ACC112 (cell line): ENCODE results near the gene SEPTIN2.
"Not testable (repeated sequence)": the region's sequence is repeated elsewhere in the genome, so short reads cannot be mapped to it uniquely, and the experiment has no call there.

ENCODE experiments used
- H2AFZ ChIP-seq: fragments of 200-600 bp; sonication (generic); one replicate; pipeline ENCODE4 v1.6.0; 2017; ENCODE audit warnings: antibody characterized with exemption, low read length; ENCODE audit not compliant: unreplicated experiment
- H3K27ac ChIP-seq: fragments of 200-600 bp; sonication (generic); 2 replicates; pipeline ENCODE4 v1.5.1; 2014; ENCODE audit warnings: low read depth, mild to moderate bottlenecking, antibody characterized with exemption, low read length, moderate library complexity
- H3K27me3 ChIP-seq: fragments of 200-600 bp; sonication (generic); 2 replicates; pipeline ENCODE4 v1.6.1; 2014; ENCODE audit warnings: mild to moderate bottlenecking, antibody characterized with exemption, low read length, moderate library complexity, mixed read lengths; ENCODE audit not compliant: insufficient read depth
- H3K36me3 ChIP-seq: fragments of 200-600 bp; sonication (generic); 2 replicates; pipeline ENCODE4 v1.6.1; 2016; ENCODE audit warnings: mild to moderate bottlenecking, antibody characterized with exemption, low read length, moderate library complexity, mixed read lengths; ENCODE audit not compliant: insufficient read depth
- H3K4me1 ChIP-seq: fragments of 200-600 bp; sonication (generic); one replicate; pipeline ENCODE4 v1.6.1; 2016; ENCODE audit warnings: low read length, mixed read lengths; ENCODE audit not compliant: insufficient read depth, unreplicated experiment, control insufficient read depth
- H3K4me3 ChIP-seq: fragments of 200-600 bp; sonication (generic); 2 replicates; pipeline ENCODE4 v1.5.1; 2014; ENCODE audit warnings: mild to moderate bottlenecking, low read depth, low read length
- H3K79me2 ChIP-seq: fragments of 200-600 bp; sonication (generic); one replicate; pipeline ENCODE4 v1.6.0; 2016; ENCODE audit warnings: low read length; ENCODE audit not compliant: control insufficient read depth, unreplicated experiment, insufficient read depth

The SEPTIN2 gene

DNA sequence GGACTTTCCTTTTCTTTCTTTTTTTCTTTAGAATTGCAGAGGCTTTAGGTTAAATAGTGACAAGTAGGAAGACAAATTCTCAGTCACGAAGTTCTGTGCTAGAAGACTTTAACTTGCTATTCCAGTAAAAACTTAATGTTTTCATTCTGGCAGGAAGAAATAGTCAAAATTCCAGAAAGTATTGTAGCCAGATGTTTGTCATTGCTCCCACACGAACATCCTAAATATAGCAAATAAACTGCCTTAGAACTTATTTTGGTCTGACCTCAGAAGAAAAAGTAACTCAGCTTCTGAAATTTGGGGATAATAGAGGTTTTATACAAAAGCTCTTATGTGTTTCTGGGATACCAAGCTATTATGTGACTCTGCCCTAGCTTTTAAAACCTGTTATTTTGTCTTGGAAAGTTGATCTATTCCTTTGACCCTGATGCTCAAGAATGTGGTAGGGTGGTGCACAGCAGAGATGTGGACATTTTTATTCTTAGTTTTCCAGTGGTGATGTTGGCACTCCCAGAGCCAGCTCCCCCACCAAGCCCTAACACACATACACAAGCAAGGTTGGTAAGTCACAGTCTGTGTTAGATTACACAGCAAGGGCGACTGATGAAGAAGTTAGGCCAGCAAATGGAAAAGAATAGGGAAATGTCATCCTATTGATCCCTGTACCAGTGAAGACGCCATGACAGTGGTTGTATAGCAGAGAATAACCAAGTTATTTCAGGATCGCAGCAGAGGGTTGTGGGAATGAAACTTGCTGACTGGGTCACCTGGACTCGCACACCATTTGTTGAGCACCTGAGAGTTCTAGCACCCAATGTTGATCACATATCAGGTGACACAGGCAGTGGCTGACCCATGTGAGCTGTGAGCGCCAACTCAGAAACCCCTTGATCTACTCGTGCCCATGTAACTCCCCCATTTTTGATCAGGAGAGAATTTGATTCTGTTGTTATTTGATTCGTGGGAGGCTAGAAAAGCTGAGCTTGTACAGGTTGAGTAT is 64.1 kb downstream of the SEPTIN2 start:
- H2AFZ ChIP-seq, result no peak overlapping the region
- peak overlapping the region; percentile 4; the same call in 1 of the 2 replicates for H3K27ac ChIP-seq
- peaks cover 34% of the 10 kb centered on the region for H3K79me2 ChIP-seq
- H3K4me1 ChIP-seq, result peaks cover 20% of the 10 kb centered on the region
- H3K36me3 ChIP-seq, result peaks cover 3% of the 10 kb centered on the region; the same call in 1 of the 2 replicates
- H3K4me3 ChIP-seq, result no peak overlapping the region
- H3K27me3 ChIP-seq, result no peaks in the 10 kb centered on the region

DNA sequence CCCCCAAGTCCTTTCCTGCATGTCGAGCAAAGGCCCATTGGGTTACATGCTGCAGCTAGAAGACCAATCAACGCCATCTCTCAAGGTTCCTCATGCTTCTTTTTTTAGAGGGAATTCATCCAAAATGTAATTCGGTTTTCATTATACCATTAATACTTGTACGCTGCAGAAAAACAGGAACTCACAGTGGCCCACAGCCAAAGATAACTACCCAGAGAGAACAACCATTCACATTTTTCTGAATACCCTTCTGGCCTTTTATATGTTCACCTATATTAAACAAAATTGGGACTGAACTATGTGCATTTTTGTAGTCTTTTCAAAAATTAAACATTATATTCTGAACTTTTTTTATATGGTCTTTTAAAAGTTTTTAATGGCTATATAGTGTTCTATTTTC is 66.1 kb downstream of the SEPTIN2 start:
- no peaks in the 10 kb centered on the region for H3K36me3 ChIP-seq
- no peaks in the 10 kb centered on the region for H3K27me3 ChIP-seq
- peaks cover 20% of the 10 kb centered on the region for H3K4me1 ChIP-seq
- no peak overlapping the region for H2AFZ ChIP-seq
- peaks cover 28% of the 10 kb centered on the region for H3K79me2 ChIP-seq
- H3K4me3 ChIP-seq, result no peak overlapping the region
- no peak overlapping the region for H3K27ac ChIP-seq

DNA sequence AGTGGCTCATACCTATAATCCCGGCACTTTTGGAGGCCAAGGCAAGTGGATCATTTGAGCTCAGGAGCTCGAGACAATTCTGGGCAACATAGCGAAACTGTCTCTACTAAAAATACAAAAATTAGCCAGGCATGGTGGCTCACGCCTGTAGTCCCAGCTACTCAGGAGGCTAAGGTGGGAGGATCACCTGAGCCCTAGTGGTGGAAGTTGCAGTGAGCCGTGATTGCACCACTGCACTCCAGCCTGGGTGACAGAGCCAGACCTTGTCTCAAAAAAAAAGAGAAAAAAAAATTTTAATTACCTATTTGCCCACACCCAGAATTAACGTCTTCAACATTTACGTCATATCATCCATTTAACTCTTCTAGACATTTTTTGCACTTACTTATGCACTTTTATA is 69.7 kb downstream of the SEPTIN2 start:
- H3K27ac ChIP-seq, H3K27me3 ChIP-seq, H3K36me3 ChIP-seq, H3K4me1 ChIP-seq, H3K4me3 ChIP-seq, H2AFZ ChIP-seq: not testable (repeated sequence)
- H3K79me2 ChIP-seq, result peaks cover 21% of the 10 kb centered on the region

DNA sequence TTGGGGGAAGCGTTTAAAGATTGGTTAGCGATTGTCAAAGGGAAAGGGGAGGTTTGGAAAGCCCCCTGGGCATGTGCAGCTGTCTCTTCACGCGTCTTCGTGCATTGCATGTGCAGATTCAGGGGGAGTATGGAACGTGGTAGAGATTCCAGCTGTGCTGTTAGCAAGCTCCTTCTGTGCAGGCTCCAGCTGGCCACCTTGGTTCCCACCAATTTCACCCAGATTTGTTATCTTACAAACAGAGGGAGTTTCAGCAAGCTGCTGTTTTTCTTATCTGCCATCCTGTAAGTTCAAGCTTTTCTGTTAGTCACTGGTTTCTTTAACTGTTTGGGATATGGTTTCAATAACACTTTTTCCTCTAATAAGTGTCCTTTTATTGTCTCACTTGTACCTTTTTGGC is 70.8 kb downstream of the SEPTIN2 start:
- peaks cover 15% of the 10 kb centered on the region for H3K79me2 ChIP-seq
- H3K27ac ChIP-seq, result no peak overlapping the region
- H3K4me1 ChIP-seq, result peaks cover 5% of the 10 kb centered on the region
- H3K27me3 ChIP-seq, result no peaks in the 10 kb centered on the region
- H3K36me3 ChIP-seq, result no peaks in the 10 kb centered on the region
- H2AFZ ChIP-seq, result no peak overlapping the region
- no peak overlapping the region for H3K4me3 ChIP-seq

DNA sequence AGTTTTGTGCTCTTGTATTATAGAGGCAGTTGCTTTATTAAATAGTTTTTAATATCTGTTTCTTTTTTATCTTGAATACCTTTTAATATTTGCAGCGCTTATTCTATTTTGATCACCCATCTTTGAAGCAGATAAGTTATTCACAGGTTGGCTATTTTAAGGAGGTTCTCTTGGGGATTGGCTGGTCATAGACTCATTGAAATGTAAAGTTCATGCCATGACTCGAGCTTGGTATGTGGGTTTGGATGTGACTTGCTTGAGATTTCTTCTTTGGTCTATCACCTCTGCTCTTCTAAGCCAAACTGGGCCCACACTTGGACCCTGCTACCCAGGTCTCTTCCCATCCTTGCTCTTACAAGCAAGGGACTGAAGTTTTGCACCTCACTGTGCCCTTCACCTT is 74.0 kb downstream of the SEPTIN2 start:
- Histone ChIP-seq H3K27me3 (no peaks in the 10 kb centered on the region), H3K79me2 (peaks cover 5% of the 10 kb centered on the region), H2AFZ (no peak overlapping the region), H3K27ac (no peak overlapping the region), H3K4me1 (no peaks in the 10 kb centered on the region), H3K36me3 (no peaks in the 10 kb centered on the region), H3K4me3 (no peak overlapping the region)

DNA sequence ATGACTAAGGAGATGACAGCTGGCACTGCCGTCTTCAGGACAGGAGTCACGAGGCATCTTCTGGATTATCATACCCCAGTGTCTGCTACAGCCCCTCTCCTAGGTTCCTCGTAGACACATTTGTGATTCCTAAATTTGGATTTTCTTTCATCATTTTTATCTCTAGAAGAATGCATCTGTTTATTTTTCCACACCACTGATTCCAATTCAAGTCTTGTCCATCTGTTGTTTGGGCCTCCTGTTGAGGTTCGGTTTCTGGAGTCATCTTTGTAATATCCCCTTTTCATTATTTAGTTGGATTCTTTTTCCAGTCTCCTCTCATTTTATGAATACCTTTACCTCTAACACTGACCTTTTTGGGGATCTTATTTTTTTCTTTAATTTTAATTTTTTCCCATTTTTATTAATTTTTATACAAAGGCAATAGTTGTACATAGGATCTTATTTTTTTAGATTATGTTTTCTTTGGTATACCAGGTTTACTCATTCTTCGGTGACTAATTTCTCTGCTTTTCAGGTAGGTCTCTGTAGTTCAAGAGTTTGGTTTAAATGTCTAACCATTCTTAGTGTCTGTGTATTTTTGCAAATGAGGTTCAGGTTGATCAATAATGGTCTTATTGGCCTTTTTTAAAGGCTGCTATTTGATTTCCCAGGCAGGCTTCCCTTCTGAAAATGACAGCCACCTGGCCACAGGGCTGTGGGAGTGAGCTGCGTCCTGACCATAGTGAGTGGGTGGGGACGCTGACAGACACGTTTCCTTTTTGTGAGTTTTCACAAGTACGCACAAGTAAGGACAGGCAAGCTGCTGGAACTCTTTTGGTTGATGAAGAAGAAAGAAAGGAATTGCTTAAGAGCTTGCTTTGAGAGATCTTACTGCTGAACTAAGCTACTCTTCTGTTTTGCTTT is 74.8 kb downstream of the SEPTIN2 start:
- Histone ChIP-seq H3K4me1 (no peaks in the 10 kb centered on the region), H3K79me2 (peaks cover 5% of the 10 kb centered on the region), H3K36me3 (peaks cover 3% of the 10 kb centered on the region; the same call in 1 of the 2 replicates), H2AFZ (no peak overlapping the region), H3K27ac (no peak overlapping the region), H3K4me3 (no peak overlapping the region), H3K27me3 (no peaks in the 10 kb centered on the region)

DNA sequence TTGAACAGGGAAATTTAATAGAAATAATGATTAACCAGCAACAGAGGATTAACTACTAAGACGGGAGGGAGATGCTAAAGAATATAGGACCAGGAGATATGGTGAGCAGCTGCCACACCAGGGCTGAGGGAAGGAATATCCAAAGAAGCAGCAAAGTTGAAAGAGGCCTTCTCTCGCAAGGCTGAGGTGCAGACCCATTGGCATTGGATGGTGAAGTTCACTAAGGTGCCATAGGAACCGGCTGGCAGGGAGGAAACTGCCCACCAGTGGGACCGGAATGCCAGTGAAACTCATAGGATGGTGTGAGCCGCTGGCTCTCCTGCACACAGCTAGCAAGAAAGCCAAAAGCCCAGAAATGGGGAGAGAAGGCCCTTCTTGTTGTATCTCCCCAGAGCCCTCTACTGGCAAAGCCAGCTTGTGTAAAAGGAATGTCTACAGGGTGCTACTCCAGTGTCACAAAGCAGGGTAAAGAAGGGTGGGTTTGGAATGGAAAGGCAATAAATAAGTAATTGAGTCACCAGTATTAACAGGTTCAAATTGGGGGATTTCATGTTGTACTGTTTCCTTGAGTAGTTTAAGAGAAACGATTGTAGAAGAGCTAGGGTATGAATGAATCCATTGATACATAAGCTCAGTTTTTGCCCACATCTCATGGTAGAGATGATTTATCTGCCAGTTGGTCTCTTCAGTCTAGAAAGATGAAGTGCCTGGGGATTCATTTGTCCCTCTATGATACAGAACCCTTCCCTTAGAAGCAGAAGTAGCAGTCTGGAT is 76.4 kb downstream of the SEPTIN2 start:
- Histone ChIP-seq H3K27ac (no peak overlapping the region), H3K27me3 (no peaks in the 10 kb centered on the region), H2AFZ (no peak overlapping the region), H3K4me3 (no peak overlapping the region), H3K4me1 (no peaks in the 10 kb centered on the region), H3K36me3 (peaks cover 4% of the 10 kb centered on the region; the same call in 1 of the 2 replicates), H3K79me2 (peaks cover 5% of the 10 kb centered on the region)

DNA sequence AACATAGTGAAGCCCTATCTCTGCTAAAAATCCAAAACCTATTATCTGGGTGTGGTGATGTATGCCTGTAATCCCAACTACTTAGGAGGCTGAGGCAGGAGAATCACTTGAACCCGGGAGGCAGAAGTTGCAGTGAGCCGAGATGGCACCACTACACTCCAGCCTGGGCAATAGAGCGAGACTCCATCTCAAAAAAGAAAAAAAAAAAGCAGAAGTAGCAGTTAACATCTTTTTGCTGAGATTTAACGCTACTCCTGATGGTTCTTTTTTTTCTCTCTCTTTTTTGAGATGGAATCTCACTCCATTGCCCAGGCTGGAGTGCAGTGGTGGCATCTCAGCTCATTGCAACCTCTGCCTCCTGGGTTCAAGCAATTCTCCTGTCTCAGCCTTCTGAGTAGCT is 77.0 kb downstream of the SEPTIN2 start:
- not testable (repeated sequence) for H2AFZ ChIP-seq, H3K4me1 ChIP-seq, H3K4me3 ChIP-seq, H3K27ac ChIP-seq, H3K27me3 ChIP-seq, H3K79me2 ChIP-seq, H3K36me3 ChIP-seq

DNA sequence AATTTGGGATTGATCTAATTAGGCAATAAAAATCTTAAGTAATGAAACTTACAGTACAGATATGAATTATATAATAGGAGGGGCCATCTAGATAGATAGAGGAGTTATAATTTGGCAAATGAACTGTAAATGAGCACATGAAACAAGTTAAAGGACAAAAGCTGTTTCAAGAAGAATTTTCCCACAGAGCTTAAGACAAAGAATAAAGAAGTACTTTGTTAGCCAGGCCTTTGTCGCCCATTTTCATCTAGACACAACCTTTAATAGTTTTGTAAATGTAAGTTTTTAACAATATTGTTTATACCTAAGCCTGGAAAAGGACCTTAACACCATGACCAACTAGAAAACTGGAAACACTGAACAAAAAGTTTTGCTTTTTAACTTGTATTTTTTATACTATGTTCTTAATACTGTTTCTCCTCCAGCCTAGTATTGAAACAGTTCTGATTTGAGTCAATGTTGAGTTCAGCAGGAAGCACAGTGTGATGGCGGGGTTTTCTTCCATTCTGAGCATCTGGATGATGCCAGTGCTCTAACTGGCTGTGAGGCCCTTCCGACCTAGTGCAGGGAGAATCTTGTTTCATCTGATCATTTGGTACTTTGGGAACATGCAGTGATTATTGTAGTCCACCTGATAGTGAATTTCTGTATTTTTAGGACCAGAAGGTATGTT is 77.9 kb downstream of the SEPTIN2 start:
- Histone ChIP-seq H3K4me3 (no peak overlapping the region), H2AFZ (no peak overlapping the region), H3K4me1 (no peaks in the 10 kb centered on the region), H3K36me3 (peaks cover 4% of the 10 kb centered on the region; the same call in 1 of the 2 replicates), H3K27me3 (no peaks in the 10 kb centered on the region), H3K79me2 (peaks cover 6% of the 10 kb centered on the region), H3K27ac (no peak overlapping the region)

DNA sequence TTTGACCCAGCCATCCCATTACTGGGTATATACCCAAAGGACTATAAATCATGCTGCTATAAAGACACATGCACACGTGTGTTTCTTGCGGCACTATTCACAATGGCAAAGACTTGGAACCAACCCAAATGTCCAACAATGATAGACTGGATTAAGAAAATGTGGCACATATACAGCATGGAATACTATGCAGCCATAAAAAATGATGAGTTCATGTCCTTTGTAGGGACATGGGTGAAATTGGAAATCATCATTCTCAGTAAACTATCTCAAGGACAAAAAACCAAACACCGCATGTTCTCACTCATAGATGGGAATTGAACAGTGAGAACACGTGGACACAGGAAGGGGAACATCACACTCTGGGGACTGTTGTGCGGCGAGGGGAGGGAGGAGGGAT is 81.1 kb downstream of the SEPTIN2 start:
- not testable (repeated sequence) for H3K27ac ChIP-seq, H3K4me1 ChIP-seq, H3K27me3 ChIP-seq, H3K36me3 ChIP-seq, H3K79me2 ChIP-seq, H2AFZ ChIP-seq, H3K4me3 ChIP-seq
